Tibial artery (tissue), 4 donors: ENCODE data around the gene TTC39C.

Experiments used
- DNase-seq, 2 donors: peaks; one replicate each; pipeline ENCODE4 v3.0.0-alpha.2; 2019
- H3K27ac ChIP-seq, 2 donors: fragments of 200-600 bp; sonication (generic) in 1 of 2; 1 replicate in 1 of 2; 2 replicates in 1 of 2; pipeline ENCODE4 v1.5.1; 2018 to 2019; ENCODE audit warnings: mild to moderate bottlenecking in 1 of 2
- H3K27me3 ChIP-seq, 2 donors: fragments of 200-600 bp; sonication (generic) in 1 of 2; one replicate each; pipeline versions ENCODE4 v1.5.1 to v1.6.0; 2016 to 2019
- H3K36me3 ChIP-seq, 3 donors: fragments of 200-600 bp; sonication (generic) in 2 of 3; one replicate each; pipeline ENCODE4 v1.5.1; 2016 to 2019; ENCODE audit warnings: mild to moderate bottlenecking in 2 of 3
- H3K4me1 ChIP-seq, 4 donors: fragments of 200-600 bp; sonication (generic) in 2 of 4; 1 replicate in 3 of 4; 2 replicates in 1 of 4; pipeline ENCODE4 v1.5.1; 2016 to 2019
- H3K4me3 ChIP-seq, 2 donors: fragments of 200-600 bp; sonication (generic) in 1 of 2; 1 replicate in 1 of 2; 2 replicates in 1 of 2; pipeline ENCODE4 v1.5.1; 2018 to 2019; ENCODE audit warnings: mild to moderate bottlenecking in 2 of 2
- H3K9me3 ChIP-seq, 3 donors: fragments of 200-600 bp; sonication (generic) in 1 of 3; one replicate each; pipeline ENCODE4 v1.5.1; 2016 to 2019
- intact Hi-C: fragments of 100-400 bp; cut with DNase I; formaldehyde crosslinking; loops from one replicate; pipeline ENCODE4 v1.15.0; 2023; ENCODE audit warnings: low total_unique reads
- TF ChIP-seq, protein P1 (sequence below), 2 experiments: fragments of 200-600 bp in 1 of 2; fragments of 450-650 bp in 1 of 2; IDR thresholded peaks; one replicate each; pipeline ENCODE4 v1.5.1; 2017 to 2019; ENCODE audit warnings: antibody characterized with exemption in 2 of 2, mild to moderate bottlenecking in 1 of 2, moderate library complexity in 1 of 2

TTC39C gene

DNA sequence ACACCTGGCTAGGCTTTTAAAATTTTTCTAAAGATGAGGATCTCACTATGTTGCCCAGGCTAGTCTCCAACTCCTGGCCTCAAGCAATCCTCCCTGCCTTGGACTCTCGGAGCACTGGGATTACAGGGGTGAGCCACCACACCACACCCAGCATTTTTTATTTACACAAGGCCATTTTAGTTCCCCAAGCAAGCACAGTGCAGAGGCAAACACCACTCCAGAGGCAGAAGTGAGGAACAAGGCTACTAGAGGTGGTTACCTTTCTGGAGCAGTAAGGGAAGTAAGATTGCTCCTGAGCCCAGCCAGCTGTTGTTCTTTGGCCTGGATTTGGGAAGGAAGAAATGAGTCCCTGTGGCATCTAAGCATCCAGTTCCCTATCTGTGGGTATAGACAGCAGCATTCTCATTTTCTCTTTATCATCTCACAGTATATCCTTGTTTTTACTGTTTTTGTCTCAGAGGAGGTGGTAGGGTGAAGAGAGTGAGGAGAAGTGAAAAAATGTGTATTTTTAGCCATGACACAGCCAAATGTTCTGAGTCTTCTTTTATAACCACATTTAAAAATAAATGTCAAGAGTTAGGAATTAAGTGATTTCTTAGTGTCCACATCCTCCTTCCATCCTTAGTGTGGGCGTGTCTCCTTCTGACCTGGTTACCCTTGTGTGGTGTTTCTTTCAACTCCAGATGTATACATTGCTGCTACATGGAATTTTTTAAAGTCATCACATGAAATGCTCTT lies 10.5 kb upstream of the TTC39C start:
- no peaks in the 10 kb centered on the region for H3K36me3 ChIP-seq
- H3K27ac ChIP-seq, result no peak overlapping the region
- H3K4me3 ChIP-seq, result no peak overlapping the region
- intact Hi-C loops, result no loop called here
- TF ChIP-seq, protein P1, sequence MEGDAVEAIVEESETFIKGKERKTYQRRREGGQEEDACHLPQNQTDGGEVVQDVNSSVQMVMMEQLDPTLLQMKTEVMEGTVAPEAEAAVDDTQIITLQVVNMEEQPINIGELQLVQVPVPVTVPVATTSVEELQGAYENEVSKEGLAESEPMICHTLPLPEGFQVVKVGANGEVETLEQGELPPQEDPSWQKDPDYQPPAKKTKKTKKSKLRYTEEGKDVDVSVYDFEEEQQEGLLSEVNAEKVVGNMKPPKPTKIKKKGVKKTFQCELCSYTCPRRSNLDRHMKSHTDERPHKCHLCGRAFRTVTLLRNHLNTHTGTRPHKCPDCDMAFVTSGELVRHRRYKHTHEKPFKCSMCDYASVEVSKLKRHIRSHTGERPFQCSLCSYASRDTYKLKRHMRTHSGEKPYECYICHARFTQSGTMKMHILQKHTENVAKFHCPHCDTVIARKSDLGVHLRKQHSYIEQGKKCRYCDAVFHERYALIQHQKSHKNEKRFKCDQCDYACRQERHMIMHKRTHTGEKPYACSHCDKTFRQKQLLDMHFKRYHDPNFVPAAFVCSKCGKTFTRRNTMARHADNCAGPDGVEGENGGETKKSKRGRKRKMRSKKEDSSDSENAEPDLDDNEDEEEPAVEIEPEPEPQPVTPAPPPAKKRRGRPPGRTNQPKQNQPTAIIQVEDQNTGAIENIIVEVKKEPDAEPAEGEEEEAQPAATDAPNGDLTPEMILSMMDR (IDR thresholded peaks at IDR 0.05), result no peak
- no peaks in the 10 kb centered on the region for H3K9me3 ChIP-seq
- peaks cover 0 to 6% (median 0%) of the 10 kb centered on the region in 4 donors for H3K4me1 ChIP-seq
- no peak for DNase-seq
- no peaks in the 10 kb centered on the region for H3K27me3 ChIP-seq

DNA sequence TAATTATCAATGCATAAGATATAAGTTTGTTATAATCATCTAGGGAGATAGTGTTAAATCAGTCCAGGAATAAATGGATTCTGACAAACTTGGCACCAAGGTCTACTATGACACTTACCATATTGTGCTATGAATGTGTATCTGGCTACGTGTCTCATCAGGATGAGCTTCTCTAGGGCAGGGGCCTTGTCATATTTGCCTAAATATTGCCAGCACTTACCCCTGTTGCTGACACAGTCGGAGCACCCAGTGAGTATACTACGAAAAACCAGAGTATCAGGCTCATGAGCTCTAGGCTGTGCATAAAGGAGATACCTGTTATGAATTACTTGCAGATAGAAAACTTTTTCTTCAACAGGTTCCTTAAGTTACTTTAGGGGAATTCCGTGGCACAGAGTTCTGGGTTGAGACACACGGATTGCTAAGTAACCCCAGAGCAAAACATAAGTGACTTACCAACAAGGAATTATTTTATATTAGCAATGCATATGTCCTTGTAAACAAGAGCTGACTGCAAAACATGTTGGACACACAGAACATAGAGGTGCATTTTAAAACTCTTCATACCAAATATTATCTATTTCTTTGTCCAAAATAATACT lies 7.7 kb upstream of the TTC39C start:
- intact Hi-C loops, result no loop called here
- H3K36me3 ChIP-seq, result no peaks in the 10 kb centered on the region
- H3K4me1 ChIP-seq, result no peaks in the 10 kb centered on the region
- TF ChIP-seq, protein P1 (IDR thresholded peaks at IDR 0.05), result no peak
- no peaks in the 10 kb centered on the region for H3K9me3 ChIP-seq
- H3K27ac ChIP-seq, result no peak overlapping the region
- no peak overlapping the region for H3K4me3 ChIP-seq
- DNase-seq, result no peak
- no peaks in the 10 kb centered on the region for H3K27me3 ChIP-seq

DNA sequence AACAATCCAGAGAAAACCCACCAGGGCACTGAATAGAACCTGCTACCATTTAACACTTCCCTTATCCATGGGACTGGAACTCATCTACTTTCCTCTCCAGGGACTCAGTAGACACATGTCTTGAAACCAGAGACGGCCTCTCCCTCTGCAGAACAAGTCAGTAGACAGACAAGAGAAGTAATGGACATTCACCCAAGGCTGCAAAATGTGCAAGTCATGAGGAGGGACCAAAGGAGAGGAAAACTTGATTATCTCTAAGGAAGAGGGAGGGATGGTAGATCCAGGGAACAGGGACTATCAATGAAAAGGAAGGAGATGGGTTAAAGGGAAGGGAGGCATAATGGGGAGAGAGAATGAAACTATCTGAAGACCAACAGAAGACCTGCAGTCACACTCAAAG lies 5.3 kb upstream of the TTC39C start:
- no peak overlapping the region for H3K27ac ChIP-seq
- TF ChIP-seq, protein P1 (IDR thresholded peaks at IDR 0.05), result no peak
- intact Hi-C loops, result no loop called here

DNA sequence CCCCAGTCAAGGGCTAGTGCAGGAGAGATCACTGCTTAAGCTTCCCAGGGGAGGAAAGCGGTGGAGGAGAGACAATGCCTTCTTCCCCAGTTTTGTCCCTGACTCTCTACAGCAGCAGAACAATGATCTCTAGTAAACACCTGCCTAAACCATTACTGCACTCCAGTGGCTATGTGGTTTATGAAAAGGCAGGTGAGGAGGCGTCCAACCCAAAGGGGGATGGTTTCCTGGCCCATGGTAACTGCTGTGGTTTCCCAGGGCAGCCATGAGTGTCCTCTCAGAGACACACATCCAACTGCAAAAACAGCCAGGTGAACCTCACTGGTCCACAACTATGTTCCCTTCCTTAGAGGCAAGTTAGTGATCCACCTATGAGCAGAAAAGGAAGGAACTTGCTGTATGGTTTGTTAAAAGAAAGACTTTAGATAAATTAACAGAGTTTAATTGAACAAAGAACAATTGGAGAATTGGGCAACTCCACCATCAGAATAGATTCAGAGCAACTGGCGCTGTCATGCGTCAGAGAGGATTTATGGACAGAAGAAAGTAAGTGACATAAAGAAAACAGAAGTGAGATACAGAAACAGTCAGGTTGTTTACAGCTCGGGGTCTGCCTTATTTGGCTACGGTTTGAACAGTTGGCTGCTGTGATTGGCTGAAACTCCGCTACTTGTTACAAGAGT lies 4.8 kb upstream of the TTC39C start:
- H3K9me3 ChIP-seq, result no peaks in the 10 kb centered on the region
- TF ChIP-seq, protein P1 (IDR thresholded peaks at IDR 0.05), result no peak
- H3K4me1 ChIP-seq, result peaks cover 0 to 14% (median 3%) of the 10 kb centered on the region in 4 donors
- H3K27ac ChIP-seq, result no peak overlapping the region
- intact Hi-C loops, result no loop called here
- H3K4me3 ChIP-seq, result no peak overlapping the region
- no peaks in the 10 kb centered on the region for H3K27me3 ChIP-seq
- no peak for DNase-seq
- H3K36me3 ChIP-seq, result no peaks in the 10 kb centered on the region

More for the DNA sequence above, 5.3 kb upstream of the TTC39C start:
- H3K36me3 ChIP-seq, result no peaks in the 10 kb centered on the region
- H3K27me3 ChIP-seq, result no peaks in the 10 kb centered on the region
- DNase-seq, result no peak
- H3K4me3 ChIP-seq, result no peak overlapping the region
- H3K4me1 ChIP-seq, result peaks cover 0 to 11% (median 3%) of the 10 kb centered on the region in 4 donors
- H3K9me3 ChIP-seq, result no peaks in the 10 kb centered on the region

DNA sequence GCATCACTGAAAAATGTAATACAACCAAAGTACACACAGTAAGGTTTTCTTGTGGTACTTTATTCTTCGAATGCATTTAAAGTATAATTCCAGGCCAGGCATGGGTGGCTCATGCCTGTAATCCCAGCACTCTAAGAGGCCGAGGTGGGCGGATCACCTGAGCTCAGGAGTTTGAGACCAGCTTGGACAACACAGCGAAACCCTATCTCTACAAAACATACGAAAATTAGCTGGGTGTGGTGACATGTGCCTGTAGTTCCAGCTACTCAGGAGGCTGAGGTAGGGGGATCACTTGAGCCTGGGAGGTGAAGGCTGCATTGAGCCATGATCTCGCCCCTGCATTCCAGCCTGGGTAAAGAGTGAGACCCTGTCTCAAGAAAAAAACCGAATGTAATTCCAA lies 3.9 kb upstream of the TTC39C start:
- no peak overlapping the region for H3K27ac ChIP-seq
- H3K9me3 ChIP-seq, result no peaks in the 10 kb centered on the region
- DNase-seq, result no peak
- TF ChIP-seq, protein P1 (IDR thresholded peaks at IDR 0.05), result no peak
- H3K36me3 ChIP-seq, result no peaks in the 10 kb centered on the region
- intact Hi-C loops, result no loop called here
- H3K27me3 ChIP-seq, result no peaks in the 10 kb centered on the region
- H3K4me1 ChIP-seq, result peaks cover 0 to 16% (median 7%) of the 10 kb centered on the region in 4 donors
- no peak overlapping the region for H3K4me3 ChIP-seq
